K562 (cell line): Measurements from ENCODE around the gene ADAMTSL3. TPM values are rescaled to one million over a fixed set of nuclear protein-coding genes. Genes with fewer than 3 reads are reported as not detected.

ENCODE experiments used
- ATAC-seq: fragments of 200-7000 bp; cut with Tn5 transposase; 3 replicates; pipeline ENCODE4 v1.9.1; 2020; ENCODE audit warnings: moderate library complexity
- BruUV-seq: library from RNA; stranded (reverse); fragments of 400-500 nt; replicated peaks from 2 replicates; lab custom pipeline; 2021; lab: Mats Ljungman, UMichigan
- CTCF ChIA-PET: fragments of 300-600 bp; formaldehyde crosslinking; extraction: SDS; loops from one replicate; lab custom pipeline; 2021; ENCODE audit warnings: low intra/inter-chr PET ratio; lab: Yijun Ruan, JAX
- POLR2A ChIA-PET: fragments of 300-600, 350-650 bp; sonication (Branson Sonifier 250); formaldehyde crosslinking; extraction: SDS; loops from one replicate; lab custom pipeline; 2021; ENCODE audit warnings: antibody characterized with exemption, inconsistent platforms; lab: Yijun Ruan, JAX
- DNase-seq, 4 experiments: peaks; one replicate each; pipeline versions ENCODE4 v3.0.0 to v3.0.0-alpha.2; 2011 to 2018; ENCODE audit warnings: low spot score in 3 of 4, mixed read lengths in 3 of 4; ENCODE audit errors: extremely low read depth in 1 of 4
- FAIRE-seq: peaks from 2 replicates; lab custom pipeline; 2011; peaks lifted over from hg19 to GRCh38; lab: Jason Lieb, UNC
- H2AFZ ChIP-seq: 2 replicates; pipeline ENCODE4 v1.6.0; 2011; ENCODE audit warnings: low read depth, low read length, control low read depth, inconsistent platforms
- H3K27ac ChIP-seq: fragments of 200-600 bp; 3 replicates; pipeline ENCODE4 v1.8.0; 2011; ENCODE audit warnings: low read depth, mild to moderate bottlenecking, control low read depth, inconsistent platforms, low read length, moderate library complexity, mixed read lengths; ENCODE audit errors: extremely low read depth
- H3K27me3 ChIP-seq, 2 experiments: fragments of 300-600 bp in 1 of 2; 2 replicates in 1 of 2; 3 replicates in 1 of 2; pipeline versions ENCODE4 v1.6.0 to v1.8.0; 2011; ENCODE audit warnings: inconsistent platforms in 2 of 2, low read length in 2 of 2, mild to moderate bottlenecking in 1 of 2, mixed read lengths in 1 of 2, moderate library complexity in 1 of 2; ENCODE audit not compliant: control insufficient read depth in 2 of 2, insufficient read depth in 2 of 2
- H3K36me3 ChIP-seq: fragments of 300-600 bp; 3 replicates; pipeline ENCODE4 v1.8.0; 2011; ENCODE audit warnings: mild to moderate bottlenecking, low read length, inconsistent platforms; ENCODE audit not compliant: control insufficient read depth, insufficient read depth
- H3K4me1 ChIP-seq, 2 experiments: fragments of 200-600 bp in 1 of 2; replicated peaks in 1 of 2; 2 replicates in 1 of 2; 3 replicates in 1 of 2; pipeline versions ENCODE4 v1.5.1 to v1.8.0; 2011; ENCODE audit warnings: inconsistent platforms in 2 of 2, low read length in 2 of 2, mild to moderate bottlenecking in 1 of 2, mixed read lengths in 1 of 2, moderate library complexity in 1 of 2; ENCODE audit not compliant: control insufficient read depth in 2 of 2, insufficient read depth in 2 of 2
- H3K4me2 ChIP-seq: 2 replicates; pipeline ENCODE4 v1.6.1; 2011; ENCODE audit warnings: low read length, control low read depth, inconsistent platforms, mixed read lengths; ENCODE audit not compliant: insufficient read depth
- H3K4me3 ChIP-seq: fragments of 200-600 bp; sonication (generic), shearing (Covaris generic); 2 replicates; pipeline ENCODE4 v1.5.1; 2016; ENCODE audit warnings: control low read depth, inconsistent platforms
- H3K79me2 ChIP-seq: fragments of 200-600 bp; 3 replicates; pipeline ENCODE4 v1.8.0; 2011; ENCODE audit warnings: low read length, inconsistent platforms; ENCODE audit not compliant: control insufficient read depth, insufficient read depth
- H3K9ac ChIP-seq, 2 experiments: 2 replicates each; pipeline versions ENCODE4 v1.6.0 to v1.6.1; 2011; ENCODE audit warnings: low read depth in 2 of 2, low read length in 2 of 2, control low read depth in 1 of 2, inconsistent platforms in 1 of 2, mild to moderate bottlenecking in 1 of 2, mixed read lengths in 1 of 2; ENCODE audit not compliant: insufficient read depth in 1 of 2
- H3K9me1 ChIP-seq: one replicate; pipeline ENCODE4 v1.6.0; 2011; ENCODE audit warnings: inconsistent platforms, mild to moderate bottlenecking, low read length, moderate library complexity; ENCODE audit not compliant: control insufficient read depth, insufficient read depth
- H3K9me3 ChIP-seq: replicated peaks from 2 replicates; pipeline ENCODE4 v1.5.1; 2011; ENCODE audit warnings: low read depth, low read length, inconsistent platforms; ENCODE audit not compliant: control insufficient read depth, insufficient read depth
- H4K20me1 ChIP-seq: replicated peaks from 2 replicates; pipeline ENCODE4 v1.6.1; 2011; ENCODE audit warnings: low read length, inconsistent platforms, mixed read lengths; ENCODE audit not compliant: control insufficient read depth, insufficient read depth
- E2F3 ChIP-seq: fragments of 250-450 bp; sonication (Bioruptor Pico); IDR thresholded peaks from 2 replicates; pipeline ENCODE4 v1.4.0; 2020; ENCODE audit warnings: mild to moderate bottlenecking
- HOXB6 ChIP-seq: fragments of 250-450 bp; sonication (Bioruptor Pico); IDR thresholded peaks from 2 replicates; pipeline ENCODE4 v1.5.1; 2022; ENCODE audit warnings: mild to moderate bottlenecking, borderline replicate concordance
- MAX ChIP-seq: sonication (generic); formaldehyde crosslinking; IDR thresholded peaks from 2 replicates; pipeline ENCODE4 v1.9.0; 2022; ENCODE audit warnings: mild to moderate bottlenecking, missing genetic modification reagents
- PHF21A ChIP-seq: fragments of 450-650 bp; IDR thresholded peaks from 2 replicates; pipeline ENCODE4 v1.6.1; 2017; ENCODE audit warnings: low read depth, borderline replicate concordance
- PRMT5 ChIP-seq: sonication (generic); formaldehyde crosslinking; IDR thresholded peaks from 2 replicates; pipeline ENCODE4 v1.5.0; 2020; ENCODE audit warnings: missing genetic modification reagents
- SPI1 ChIP-seq: IDR thresholded peaks from 2 replicates; pipeline ENCODE4 v1.6.1; 2011; ENCODE audit warnings: low read depth, low read length, control low read depth, borderline replicate concordance
- WGBS: fragments of 100-300 bp; shearing (Covaris generic); methylation state at CpG from one replicate; pipeline ENCODE4 v1.1.6; 2016; ENCODE audit warnings: low coverage, mixed read lengths; ENCODE audit not compliant: insufficient coverage; ENCODE audit errors: missing lambda C conversion rate; 5-methylcytosine and 5-hydroxymethylcytosine counted together
- in situ Hi-C: fragments of 300-500 bp; cut with MboI; formaldehyde crosslinking; loops from 4 replicates; pipeline ENCODE4 v1.15.0; 2018; ENCODE audit warnings: inconsistent platforms, mixed read lengths
- intact Hi-C: fragments of 100-400 bp; cut with micrococcal nuclease; formaldehyde crosslinking; loops from 2 replicates; pipeline ENCODE4 v1.14.2; 2022
- polyA plus RNA-seq, 8 experiments: library from polyadenylated mRNA; depleted of rRNA in 4 of 8; stranded (reverse) in 5 of 8; unstranded in 3 of 8; fragments of >200 nt; fragmentation: Nextera tagmentation in 2 of 8; fragmentation: Illumina TruSeq in 1 of 8; extraction: Ambion mirVana in 2 of 8; extraction: Trizol in 1 of 8; gene quantifications; 2 replicates each; pipeline versions ENCODE4 v1.2.1 to v1.2.3, GENCODE V29; 2011 to 2014; ENCODE audit warnings: inconsistent platforms in 1 of 8, missing spikeins in 1 of 8
- total RNA-seq, 7 experiments: library from RNA; depleted of rRNA in 6 of 7; stranded (reverse); fragments of >200 nt in 6 of 7; fragmentation: Illumina TruSeq in 2 of 7; extraction: Trizol in 2 of 7; gene quantifications; 2 replicates each; pipeline versions ENCODE4 v1.2.1 to v1.2.3, GENCODE V29; 2011 to 2021; ENCODE audit warnings: low replicate concordance in 1 of 7
- TF ChIP-seq, protein P1 (sequence below): fragments of 200-800 bp; sonication (Bioruptor generic); IDR thresholded peaks from 2 replicates; pipeline ENCODE4 v1.6.1; 2017; ENCODE audit warnings: missing genetic modification characterization, missing compliant biosample characterization

ADAMTSL3 gene
- total and polyA plus RNA-seq, 9 of the 15 experiments (the other 6 are each of a cell fraction or from before 2014, with no cell fraction given), result 0.01 to 0.18 (median 0.07) TPM; not detected in 3

DNA sequence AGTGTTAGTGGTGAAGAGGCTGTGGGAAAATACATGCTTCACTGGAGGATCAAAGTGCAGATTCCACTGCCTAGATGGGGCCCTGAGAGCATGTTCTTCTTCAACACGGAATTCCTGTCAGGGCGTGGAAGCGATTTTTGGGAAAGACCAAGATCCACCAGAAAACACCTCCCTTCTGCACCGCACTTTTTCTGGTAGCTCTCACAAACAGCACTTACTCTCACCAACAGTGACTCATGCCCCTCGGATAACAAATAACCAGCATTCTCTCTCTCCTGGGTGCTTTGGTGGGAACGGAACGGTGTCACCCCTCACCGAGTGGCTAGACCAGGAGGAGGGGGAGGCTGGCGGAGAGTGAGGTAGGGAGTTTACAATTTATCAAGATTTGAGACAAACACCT is 40.1 kb downstream of the ADAMTSL3 start:
- no peaks in the 10 kb centered on the region for H3K9me1 ChIP-seq
- intact Hi-C loops (no loop called here), in situ Hi-C loops (no loop called here)
- ATAC-seq (no peak), FAIRE-seq (no peak), DNase-seq (no peak)
- H3K36me3 ChIP-seq, result no peaks in the 10 kb centered on the region
- H3K9me3 ChIP-seq, result no peaks in the 10 kb centered on the region
- POLR2A ChIA-PET, result no interaction called here
- CTCF ChIA-PET, result no interaction called here
- TF ChIP-seq, protein P1, sequence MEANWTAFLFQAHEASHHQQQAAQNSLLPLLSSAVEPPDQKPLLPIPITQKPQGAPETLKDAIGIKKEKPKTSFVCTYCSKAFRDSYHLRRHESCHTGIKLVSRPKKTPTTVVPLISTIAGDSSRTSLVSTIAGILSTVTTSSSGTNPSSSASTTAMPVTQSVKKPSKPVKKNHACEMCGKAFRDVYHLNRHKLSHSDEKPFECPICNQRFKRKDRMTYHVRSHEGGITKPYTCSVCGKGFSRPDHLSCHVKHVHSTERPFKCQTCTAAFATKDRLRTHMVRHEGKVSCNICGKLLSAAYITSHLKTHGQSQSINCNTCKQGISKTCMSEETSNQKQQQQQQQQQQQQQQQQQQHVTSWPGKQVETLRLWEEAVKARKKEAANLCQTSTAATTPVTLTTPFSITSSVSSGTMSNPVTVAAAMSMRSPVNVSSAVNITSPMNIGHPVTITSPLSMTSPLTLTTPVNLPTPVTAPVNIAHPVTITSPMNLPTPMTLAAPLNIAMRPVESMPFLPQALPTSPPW (CRISPR knock-in tag), result no peak
- TF ChIP-seq HOXB6 (CRISPR knock-in tag) (no peak), SPI1 (peak; percentile 47; the same call in 1 of the 2 replicates), E2F3 (CRISPR knock-in tag) (no peak), MAX (CRISPR knock-in tag) (no peak), PHF21A (no peak), PRMT5 (no peak)
- no peak overlapping the region for H2AFZ ChIP-seq
- H3K9ac ChIP-seq, result no peak overlapping the region
- H3K27ac ChIP-seq, result no peak overlapping the region
- H3K79me2 ChIP-seq, result no peaks in the 10 kb centered on the region
- H3K4me3 ChIP-seq, result no peak overlapping the region
- H3K4me1 ChIP-seq, result no peaks in the 10 kb centered on the region
- 0% methylated on average over 9 of the region's 9 CpGs for WGBS
- H4K20me1 ChIP-seq, result no peaks in the 10 kb centered on the region
- H3K27me3 ChIP-seq, result peaks cover 3 to 11% of the 10 kb centered on the region in 2 experiments; a peak in 3 of 5 replicates
- BruUV-seq, result no TSS peak
- no peak overlapping the region for H3K4me2 ChIP-seq
